Natural killer cell treated with Interleukin-12 subunit alpha and Interleukin-12 subunit beta and Interleukin-15 and Interleukin-18, amount 100 ng/mL, for 72 hours (primary cell): Measurements from ENCODE around the gene TVP23A. TPM values are rescaled to one million over a fixed set of nuclear protein-coding genes. Genes with fewer than 3 reads are reported as not detected.
"Not testable (repeated sequence)": the region's sequence is repeated elsewhere in the genome, so short reads cannot be mapped to it uniquely, and the experiment has no call there.

Source experiments
- ATAC-seq, 2 donors: fragments of 150-1000 bp; cut with Tn5 transposase in 1 of 2; sonication (Bioruptor Pico), chemical (Tn5 transposase) in 1 of 2; 2 replicates each; pipeline ENCODE4 v1.10.0; 2021
- DNase-seq: peaks from one replicate; pipeline ENCODE4 v3.0.0; 2022; ENCODE audit warnings: low spot score
- H3K27ac Mint-ChIP-seq, 2 donors: 1 replicate in 1 of 2; 2 replicates in 1 of 2; pipeline ENCODE4 v1.8.0; 2022; ENCODE audit warnings: mixed read lengths in 2 of 2, mild to moderate bottlenecking in 1 of 2, moderate library complexity in 1 of 2
- H3K27me3 Mint-ChIP-seq, 2 donors: 1 replicate in 1 of 2; 2 replicates in 1 of 2; pipeline ENCODE4 v1.8.0; 2022; ENCODE audit warnings: mixed read lengths in 2 of 2
- H3K36me3 Mint-ChIP-seq: one replicate; pipeline ENCODE4 v1.8.0; 2022; ENCODE audit warnings: mixed read lengths
- H3K4me1 Mint-ChIP-seq, 2 donors: 1 replicate in 1 of 2; 2 replicates in 1 of 2; pipeline ENCODE4 v1.8.0; 2022; ENCODE audit warnings: low read depth in 2 of 2, mixed read lengths in 2 of 2, mild to moderate bottlenecking in 1 of 2
- H3K4me3 Mint-ChIP-seq: one replicate; pipeline ENCODE4 v1.8.0; 2022; ENCODE audit warnings: mixed read lengths
- H3K9me3 Mint-ChIP-seq: 2 replicates; pipeline ENCODE4 v1.8.0; 2022; ENCODE audit warnings: mixed read lengths
- total RNA-seq, 2 donors: library from RNA; stranded (reverse); gene quantifications; one replicate each; pipeline ENCODE4 v1.2.3, GENCODE V29; 2022

The TVP23A gene
- total RNA-seq, 2 donors from 2014 or later, result 0.50 TPM; not detected in 1

GRCh38 chr16:10830240-10830639 lies 11.6 kb upstream of the TVP23A start:
- not testable (repeated sequence) for H3K27ac Mint-ChIP-seq

GRCh38 chr16:10829390-10830098 lies 10.9 kb upstream of the TVP23A start:
- H3K9me3 Mint-ChIP-seq, H3K27me3 Mint-ChIP-seq, H3K4me3 Mint-ChIP-seq, H3K36me3 Mint-ChIP-seq, DNase-seq, H3K27ac Mint-ChIP-seq, ATAC-seq, H3K4me1 Mint-ChIP-seq: not testable (repeated sequence)

More at GRCh38 chr16:10830240-10830639, 11.6 kb upstream of the TVP23A start:
- DNase-seq, H3K27me3 Mint-ChIP-seq, H3K4me3 Mint-ChIP-seq, H3K36me3 Mint-ChIP-seq, H3K9me3 Mint-ChIP-seq, ATAC-seq: not testable (repeated sequence)
- peaks cover 6 to 12% of the 10 kb centered on the region in 2 donors for H3K4me1 Mint-ChIP-seq

GRCh38 chr16:10828851-10829366 lies 10.3 kb upstream of the TVP23A start:
- Mint-ChIP-seq H3K4me3 (no peak overlapping the region), H3K27me3 (no peaks in the 10 kb centered on the region)

DNA sequence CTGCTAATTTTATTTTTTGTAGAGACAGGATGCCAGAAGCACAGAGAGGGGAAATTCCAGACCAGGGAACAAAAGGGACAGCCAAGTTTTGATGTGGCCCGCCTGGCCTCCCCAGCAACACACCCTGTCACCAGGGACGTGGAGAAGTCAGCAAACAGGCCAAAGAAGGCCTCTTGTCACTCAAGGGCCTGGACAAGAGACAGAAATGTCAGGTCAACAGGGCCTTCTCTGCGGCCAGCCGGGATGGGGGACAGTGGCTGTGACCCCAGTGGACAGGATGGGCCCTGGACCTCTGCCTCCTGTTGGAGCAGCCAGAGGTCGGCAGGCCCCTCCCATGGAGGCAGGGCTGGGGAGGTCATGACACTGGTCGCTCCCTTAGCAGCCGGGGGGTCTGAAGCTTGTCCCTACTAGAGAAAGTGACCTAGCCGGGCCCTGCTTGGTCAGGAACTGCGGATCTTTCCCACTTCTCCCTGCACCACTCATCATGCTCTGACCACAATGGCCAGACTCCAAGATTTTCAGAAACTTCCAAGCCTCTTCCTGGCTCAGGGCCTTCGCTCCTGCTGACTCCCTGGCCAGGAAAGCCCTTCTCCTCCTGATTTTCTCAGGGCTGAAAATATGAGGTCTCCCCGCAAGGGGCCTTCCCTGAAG lies 9.2 kb upstream of the TVP23A start:
- no peak overlapping the region for H3K27ac Mint-ChIP-seq
- no peaks in the 10 kb centered on the region for H3K4me1 Mint-ChIP-seq
- H3K36me3 Mint-ChIP-seq, result no peaks in the 10 kb centered on the region
- DNase-seq, result no peak
- no peaks in the 10 kb centered on the region for H3K27me3 Mint-ChIP-seq
- no peaks in the 10 kb centered on the region for H3K9me3 Mint-ChIP-seq
- ATAC-seq, result peak in 1 of 2 donors; percentile 18
- H3K4me3 Mint-ChIP-seq, result no peak overlapping the region

More at GRCh38 chr16:10828851-10829366, 10.3 kb upstream of the TVP23A start:
- H3K4me1 Mint-ChIP-seq, result no peaks in the 10 kb centered on the region
- DNase-seq (no peak), ATAC-seq (peak; percentile 24 to 28)
- no peaks in the 10 kb centered on the region for H3K36me3 Mint-ChIP-seq
- H3K27ac Mint-ChIP-seq, result no peak overlapping the region
- H3K9me3 Mint-ChIP-seq, result no peaks in the 10 kb centered on the region

GRCh38 chr16:10824111-10824893 lies 5.7 kb upstream of the TVP23A start:
- no peak overlapping the region for H3K4me3 Mint-ChIP-seq
- H3K36me3 Mint-ChIP-seq, result no peaks in the 10 kb centered on the region
- ATAC-seq (no peak), DNase-seq (no peak)
- no peaks in the 10 kb centered on the region for H3K27me3 Mint-ChIP-seq
- peaks cover 7 to 8% of the 10 kb centered on the region in 2 donors for H3K4me1 Mint-ChIP-seq
- no peaks in the 10 kb centered on the region for H3K9me3 Mint-ChIP-seq
- H3K27ac Mint-ChIP-seq, result peak overlapping the region in 1 of 2 donors; percentile 69

DNA sequence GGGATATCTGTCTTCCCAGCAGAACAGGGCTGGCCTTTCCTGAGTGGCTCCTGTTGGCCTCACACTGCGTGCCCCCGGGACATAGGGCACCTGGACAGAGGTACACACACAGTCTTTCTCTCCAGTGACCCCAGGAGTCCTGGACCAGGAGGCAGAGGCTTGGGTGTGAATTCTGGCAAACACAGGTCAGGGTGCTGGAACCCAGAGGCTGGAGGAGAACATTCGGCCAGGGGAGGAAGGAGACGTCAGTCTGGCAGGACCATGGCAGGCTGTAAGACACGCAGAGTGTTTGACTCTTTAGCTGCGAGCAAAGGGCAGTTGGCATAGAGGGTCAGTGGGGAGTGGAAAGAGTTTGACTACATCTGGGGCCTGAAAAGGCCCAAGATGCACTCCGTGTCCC lies 4.1 kb upstream of the TVP23A start:
- H3K27me3 Mint-ChIP-seq, result peaks cover 0 to 3% of the 10 kb centered on the region in 2 donors
- no peak overlapping the region for H3K4me3 Mint-ChIP-seq
- peaks cover 7 to 8% of the 10 kb centered on the region in 2 donors for H3K4me1 Mint-ChIP-seq
- H3K9me3 Mint-ChIP-seq, result no peaks in the 10 kb centered on the region
- peak overlapping the region in 1 of 2 donors; percentile 76 for H3K27ac Mint-ChIP-seq
- ATAC-seq, result no peak
- DNase-seq, result no peak
- no peaks in the 10 kb centered on the region for H3K36me3 Mint-ChIP-seq

- H3K27me3 Mint-ChIP-seq, result peaks cover 0 to 5% of the 10 kb centered on the region in 2 donors
- H3K4me3 Mint-ChIP-seq, result peak overlapping the region; percentile 68
- H3K27ac Mint-ChIP-seq, result peak overlapping the region; percentile 80
- no peaks in the 10 kb centered on the region for H3K36me3 Mint-ChIP-seq
- DNase-seq (no peak), ATAC-seq (no peak)
- H3K9me3 Mint-ChIP-seq, result no peaks in the 10 kb centered on the region
- peaks cover 7 to 8% of the 10 kb centered on the region in 2 donors for H3K4me1 Mint-ChIP-seq
Measured at GRCh38 chr16:10820546-10820945, 2.0 kb upstream of the TVP23A start.

DNA sequence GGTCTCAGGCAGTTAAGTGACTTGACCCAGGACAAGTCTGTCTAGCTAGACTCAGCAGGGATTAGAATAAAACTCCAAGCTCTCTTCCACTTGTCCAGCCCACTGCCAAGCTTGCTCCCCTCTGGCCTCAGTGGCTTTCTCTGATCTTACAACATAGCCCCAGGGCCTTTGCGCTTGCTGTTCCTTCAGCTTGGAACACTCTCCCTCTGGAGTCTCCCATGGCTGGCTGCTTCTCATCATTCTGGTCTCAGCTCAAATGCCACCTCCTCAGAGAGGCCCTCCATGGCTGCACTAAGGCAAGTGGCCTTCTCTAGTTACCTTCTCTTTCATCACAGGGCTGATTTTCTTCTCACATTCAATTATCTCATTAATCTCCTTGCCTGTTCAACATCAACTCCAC lies 1.1 kb downstream of the TVP23A start:
- no peak overlapping the region for H3K27ac Mint-ChIP-seq
- no peaks in the 10 kb centered on the region for H3K9me3 Mint-ChIP-seq
- DNase-seq (no peak), ATAC-seq (no peak)
- peaks cover 0 to 5% of the 10 kb centered on the region in 2 donors for H3K27me3 Mint-ChIP-seq
- H3K36me3 Mint-ChIP-seq, result no peaks in the 10 kb centered on the region
- no peak overlapping the region for H3K4me3 Mint-ChIP-seq
- peaks cover 9 to 21% of the 10 kb centered on the region in 2 donors for H3K4me1 Mint-ChIP-seq

DNA sequence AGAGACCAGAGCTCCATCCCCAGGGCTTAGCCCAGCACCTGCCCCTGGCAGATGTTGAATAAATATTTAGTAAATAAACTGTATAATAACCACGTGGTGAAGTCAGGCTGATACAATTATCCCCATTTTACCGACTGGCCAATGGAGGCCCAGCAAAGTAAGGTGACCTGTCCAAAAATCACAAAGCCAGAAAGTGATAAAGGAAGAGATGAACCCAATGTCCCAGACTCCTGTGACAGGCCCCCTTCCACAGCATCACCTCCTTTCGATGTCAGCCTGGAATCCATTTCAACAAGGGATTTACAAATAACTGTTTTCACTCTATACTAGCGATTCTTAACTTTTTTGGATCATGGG lies 5.5 kb downstream of the TVP23A start:
- Mint-ChIP-seq H3K4me3 (peak overlapping the region; percentile 45), H3K9me3 (no peaks in the 10 kb centered on the region)

DNA sequence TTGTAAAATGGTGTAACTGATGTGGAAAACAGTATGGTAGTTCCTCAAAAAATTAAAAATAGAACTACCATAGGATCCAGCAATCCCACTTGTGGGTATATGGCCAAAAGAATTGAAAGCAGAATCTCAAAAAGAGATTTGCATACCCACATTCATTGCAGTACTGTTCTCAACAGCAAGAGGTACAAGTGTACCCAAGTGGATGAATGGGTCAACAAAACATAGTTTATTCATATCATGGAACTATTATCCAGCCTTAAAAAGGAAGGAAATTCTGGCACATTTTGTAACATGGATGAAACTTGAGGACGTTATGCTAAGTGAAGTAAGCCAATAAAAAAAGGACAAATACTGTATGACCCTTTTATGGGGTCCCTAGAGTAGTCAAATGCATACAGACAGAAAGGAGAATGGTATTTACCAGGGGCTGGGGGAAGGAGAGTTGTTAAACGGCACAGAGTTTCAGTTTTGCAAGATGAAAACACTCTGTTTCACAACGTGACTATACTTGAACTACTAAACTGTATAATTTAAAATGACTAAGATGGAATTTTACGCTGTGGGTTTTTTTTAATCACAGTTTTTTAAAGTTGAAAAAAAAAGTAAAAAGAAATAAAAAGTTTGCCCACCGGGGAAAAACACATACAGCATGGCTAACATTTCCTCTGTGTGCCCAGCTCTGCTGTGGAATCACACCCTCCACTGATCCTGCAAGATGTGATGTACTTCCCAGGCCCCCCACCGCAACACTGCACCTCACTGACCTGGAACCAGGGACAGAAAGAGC lies 6.1 kb downstream of the TVP23A start:
- H3K4me1 Mint-ChIP-seq, result peaks cover 6 to 23% of the 10 kb centered on the region in 2 donors
- DNase-seq (no peak), ATAC-seq (peak; percentile 82 to 89)
- peak overlapping the region; percentile 13 to 72 for H3K27ac Mint-ChIP-seq
- peak overlapping the region; percentile 45 for H3K4me3 Mint-ChIP-seq
- no peaks in the 10 kb centered on the region for H3K9me3 Mint-ChIP-seq
- H3K27me3 Mint-ChIP-seq, result peaks cover 0 to under 1% of the 10 kb centered on the region in 2 donors
- no peaks in the 10 kb centered on the region for H3K36me3 Mint-ChIP-seq

More for the DNA sequence above, 5.5 kb downstream of the TVP23A start:
- no peak for DNase-seq
- Mint-ChIP-seq H3K36me3 (no peaks in the 10 kb centered on the region), H3K27ac (peak overlapping the region; percentile 13 to 72), H3K4me1 (peaks cover 6 to 23% of the 10 kb centered on the region in 2 donors), H3K27me3 (peaks cover 0 to 5% of the 10 kb centered on the region in 2 donors)
- ATAC-seq, result no peak

- Mint-ChIP-seq H3K9me3 (no peaks in the 10 kb centered on the region), H3K36me3 (no peaks in the 10 kb centered on the region), H3K27me3 (peaks cover 0 to 2% of the 10 kb centered on the region in 2 donors), H3K4me1 (peaks cover 6 to 22% of the 10 kb centered on the region in 2 donors), H3K4me3 (no peak overlapping the region), H3K27ac (no peak overlapping the region)
- DNase-seq, result no peak
- no peak for ATAC-seq
Measured at GRCh38 chr16:10809706-10810105, 8.9 kb downstream of the TVP23A start.

- Mint-ChIP-seq H3K4me3 (no peak overlapping the region), H3K27me3 (peaks cover 0 to 2% of the 10 kb centered on the region in 2 donors), H3K9me3 (no peaks in the 10 kb centered on the region), H3K27ac (no peak overlapping the region), H3K4me1 (peaks cover 6 to 16% of the 10 kb centered on the region in 2 donors), H3K36me3 (no peaks in the 10 kb centered on the region)
- no peak for DNase-seq
- ATAC-seq, result no peak
Measured at GRCh38 chr16:10808850-10809249, 9.7 kb downstream of the TVP23A start.

GRCh38 chr16:10808218-10808617 lies 10.4 kb downstream of the TVP23A start:
- Mint-ChIP-seq H3K4me1 (peaks cover 6 to 15% of the 10 kb centered on the region in 2 donors), H3K9me3 (no peaks in the 10 kb centered on the region), H3K4me3 (no peak overlapping the region), H3K36me3 (no peaks in the 10 kb centered on the region), H3K27ac (no peak overlapping the region), H3K27me3 (peaks cover 0 to 2% of the 10 kb centered on the region in 2 donors)
- DNase-seq, result no peak
- no peak for ATAC-seq
